OCI-M1 (cell line): Measurements from ENCODE around the gene PPFIA1.
"Not testable (repeated sequence)": the region's sequence is repeated elsewhere in the genome, so short reads cannot be mapped to it uniquely, and the experiment has no call there.

ENCODE experiments used
- DNase-seq: peaks from one replicate; lab custom pipeline; 2025; lab: John Stamatoyannopoulos, UW

PPFIA1 gene

DNA sequence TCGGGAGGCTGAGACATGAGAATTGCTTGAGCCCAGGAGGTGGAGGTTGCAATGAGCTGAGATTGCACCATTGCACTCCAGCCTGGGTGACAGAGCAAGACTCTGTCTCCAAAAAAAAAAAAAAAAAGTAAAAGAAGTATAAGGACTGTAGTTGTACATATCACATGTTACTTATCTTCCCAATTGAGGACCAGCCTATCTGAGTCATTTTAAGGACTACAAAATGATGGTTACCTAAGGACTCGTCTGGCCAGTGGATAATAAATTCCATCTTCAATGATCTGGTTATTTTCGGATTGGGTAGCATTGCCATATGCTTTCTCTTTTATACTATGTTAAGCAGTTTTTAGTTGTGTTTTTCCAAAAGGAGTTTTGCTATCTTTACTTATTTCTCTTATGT lies 55.3 kb downstream of the PPFIA1 start:
- DNase-seq = no peak

DNA sequence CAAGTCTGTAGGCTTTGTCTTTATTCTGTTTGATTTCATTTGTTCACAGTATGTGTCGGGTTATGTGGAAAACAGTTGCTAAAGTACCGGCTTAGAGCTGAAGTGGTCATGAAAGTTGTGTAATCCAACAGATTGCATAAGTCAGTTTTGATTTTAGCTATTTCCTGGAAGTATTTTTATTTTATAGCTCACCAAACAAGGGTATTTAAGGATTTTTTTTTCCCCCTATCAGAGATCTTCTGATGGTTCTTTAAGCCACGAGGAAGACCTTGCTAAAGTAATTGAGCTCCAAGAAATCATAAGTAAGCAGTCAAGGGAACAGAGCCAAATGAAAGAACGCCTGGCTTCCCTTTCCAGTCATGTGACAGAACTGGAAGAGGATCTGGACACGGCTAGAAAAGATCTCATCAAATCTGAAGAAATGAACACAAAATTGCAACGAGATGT lies 55.9 kb downstream of the PPFIA1 start:
- DNase-seq = peak; percentile 78

GRCh38 chr11:70326833-70327232 lies 56.3 kb downstream of the PPFIA1 start:
- no peak for DNase-seq

DNA sequence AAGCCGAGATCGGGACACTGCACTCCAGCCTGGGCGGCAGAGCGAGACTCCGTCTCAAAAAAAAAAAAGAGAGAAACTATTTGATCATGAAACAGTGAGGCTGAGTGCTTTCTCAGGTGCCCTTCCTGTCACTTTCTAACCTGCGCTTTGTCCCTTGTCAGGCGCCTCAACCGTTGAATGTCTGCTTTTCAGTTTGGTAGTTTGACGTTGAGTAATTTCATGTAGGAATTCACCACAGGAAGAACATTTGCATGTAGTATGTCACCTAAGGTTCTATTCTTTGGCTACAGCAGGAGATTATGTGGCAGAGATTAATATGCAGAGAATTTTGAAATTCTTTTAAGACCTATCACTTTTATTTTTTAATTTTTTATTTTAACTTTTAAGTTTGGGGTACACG lies 57.2 kb downstream of the PPFIA1 start:
- no peak for DNase-seq

DNA sequence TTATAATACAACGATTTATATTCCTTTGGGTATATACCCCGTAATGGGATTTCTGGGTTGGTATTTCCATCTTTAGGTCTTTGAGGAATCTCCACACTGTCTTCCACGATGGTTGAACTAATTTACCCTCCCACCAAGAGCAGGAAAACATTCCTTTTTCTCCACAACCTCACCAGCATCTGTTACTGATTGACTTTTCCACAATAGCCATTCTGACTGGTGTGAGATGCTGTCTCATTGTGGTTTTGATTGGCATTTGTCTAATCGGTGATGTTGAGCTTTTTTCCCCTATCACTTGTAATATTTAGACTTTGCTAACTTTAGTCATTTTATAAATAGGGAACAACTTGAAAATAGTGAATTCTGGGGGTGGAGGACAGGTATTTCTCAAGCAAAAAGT lies 58.1 kb downstream of the PPFIA1 start:
- peak; percentile 51 for DNase-seq

DNA sequence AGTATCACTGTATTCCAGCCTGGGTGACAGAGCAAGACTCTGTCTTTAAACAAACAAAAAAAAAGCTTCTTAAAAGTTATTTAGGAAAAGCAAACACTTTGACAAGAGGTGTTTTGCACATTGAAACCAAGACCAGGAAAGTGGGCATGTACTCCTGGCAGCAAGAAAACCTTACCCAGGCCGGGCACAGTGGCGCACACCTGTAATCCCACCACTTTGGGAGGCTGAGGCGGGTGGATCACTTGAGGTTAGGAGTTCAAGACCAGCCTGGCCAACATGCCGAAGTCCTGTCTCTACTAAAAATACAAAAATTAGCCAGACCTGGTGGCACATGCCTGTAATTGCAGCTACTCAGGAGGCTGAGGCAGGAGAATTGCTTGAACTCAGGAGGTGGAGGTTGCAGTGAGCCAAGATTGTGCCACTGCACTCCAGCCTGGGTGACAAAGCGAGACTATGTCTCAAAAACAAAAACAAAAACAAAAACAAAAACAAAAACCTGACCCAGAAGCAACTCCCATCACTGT lies 60.9 kb downstream of the PPFIA1 start:
- DNase-seq = not testable (repeated sequence)

- DNase-seq = no peak
These were observed 61.4 kb downstream of the PPFIA1 start for GRCh38 chr11:70331901-70332300.

- DNase-seq = no peak
These were observed 62.1 kb downstream of the PPFIA1 start for GRCh38 chr11:70332567-70332966.

- no peak for DNase-seq
These were observed 62.8 kb downstream of the PPFIA1 start for GRCh38 chr11:70333261-70333660.

GRCh38 chr11:70334351-70334995 lies 64.0 kb downstream of the PPFIA1 start:
- no peak for DNase-seq

GRCh38 chr11:70335511-70335910 lies 65.0 kb downstream of the PPFIA1 start:
- DNase-seq = peak; percentile 59

DNA sequence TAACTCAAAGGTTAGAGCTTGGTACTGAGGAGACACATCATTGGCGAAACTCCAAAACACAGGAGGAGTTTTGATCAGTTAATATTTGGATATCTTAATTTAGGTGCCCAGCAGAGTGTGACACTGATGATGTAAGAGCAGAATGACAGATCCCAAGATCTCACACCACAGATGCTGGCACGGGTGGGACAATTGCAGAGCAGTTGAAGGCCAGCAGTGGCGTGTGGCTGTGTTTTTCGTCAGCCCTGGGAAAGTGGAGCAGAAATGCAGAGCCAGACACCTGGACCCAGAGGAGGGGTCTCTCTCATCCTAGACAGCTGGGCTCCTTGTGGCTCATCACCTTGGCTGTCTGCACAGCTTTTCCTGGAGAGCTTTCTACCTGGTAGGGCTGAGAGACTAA lies 68.1 kb downstream of the PPFIA1 start:
- DNase-seq = no peak

GRCh38 chr11:70339066-70339465 lies 68.6 kb downstream of the PPFIA1 start:
- no peak for DNase-seq

GRCh38 chr11:70341881-70342429 lies 71.5 kb downstream of the PPFIA1 start:
- DNase-seq = no peak

- no peak for DNase-seq
These were observed 73.1 kb downstream of the PPFIA1 start for GRCh38 chr11:70343636-70344035.

GRCh38 chr11:70348191-70348590 lies 77.7 kb downstream of the PPFIA1 start:
- no peak for DNase-seq

DNA sequence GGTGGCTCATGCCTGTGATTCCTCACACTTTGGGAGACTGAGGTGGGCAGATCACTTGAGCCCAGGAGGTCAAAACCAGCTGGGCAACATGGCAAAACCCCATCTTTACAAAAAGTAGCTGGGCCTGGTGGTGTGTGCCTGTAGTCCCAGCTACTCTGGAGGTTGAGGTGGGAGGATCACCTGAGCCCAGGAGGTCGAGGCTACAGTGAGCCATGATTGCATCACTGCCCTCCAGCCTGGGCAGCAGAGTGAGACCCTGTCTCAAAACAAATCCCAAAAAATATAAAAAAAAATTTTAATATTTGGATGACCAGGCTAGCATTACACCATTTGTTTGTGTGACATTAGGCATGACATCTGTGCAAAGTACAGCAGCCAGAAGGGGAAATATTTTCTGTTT lies 78.1 kb downstream of the PPFIA1 start:
- no peak for DNase-seq

- peak; percentile 71 for DNase-seq
These were observed 81.2 kb downstream of the PPFIA1 start for GRCh38 chr11:70351646-70352045.

DNA sequence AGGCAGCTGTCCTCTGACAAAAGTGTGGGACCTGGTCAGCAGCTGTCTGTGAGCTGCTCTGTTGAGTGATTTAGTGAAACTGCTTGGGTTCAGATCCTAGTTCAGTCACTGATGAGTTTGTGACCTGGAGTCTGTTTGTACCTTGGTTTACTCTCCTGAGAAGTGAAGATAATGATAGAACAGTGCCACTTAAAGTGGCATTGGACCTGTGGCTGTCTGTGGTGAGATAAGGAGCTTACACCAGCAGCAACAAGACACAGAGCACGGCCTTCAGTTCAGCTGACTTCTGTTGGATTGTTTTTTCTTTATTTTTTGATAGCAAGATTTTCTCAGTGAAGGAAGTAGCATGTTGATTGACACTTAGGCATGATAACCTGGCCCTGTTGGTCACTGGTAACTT lies 81.6 kb downstream of the PPFIA1 start:
- DNase-seq = peak; percentile 81

- DNase-seq = no peak
These were observed 82.1 kb downstream of the PPFIA1 start for GRCh38 chr11:70352601-70353000.

GRCh38 chr11:70353329-70353728 lies 82.8 kb downstream of the PPFIA1 start:
- DNase-seq = no peak

- DNase-seq = no peak
These were observed 83.5 kb downstream of the PPFIA1 start for GRCh38 chr11:70353900-70354568.

- DNase-seq = no peak
These were observed 84.1 kb downstream of the PPFIA1 start for GRCh38 chr11:70354629-70355028.
